ENCODE measurements around the gene RSPH1. TPM values are rescaled to one million over a fixed set of nuclear protein-coding genes. Genes with fewer than 3 reads are reported as not detected.

RSPH1 gene
- total and polyA plus RNA-seq, 4 donors = 0.09 to 0.17 (median 0.16) TPM; not detected in 1

DNA sequence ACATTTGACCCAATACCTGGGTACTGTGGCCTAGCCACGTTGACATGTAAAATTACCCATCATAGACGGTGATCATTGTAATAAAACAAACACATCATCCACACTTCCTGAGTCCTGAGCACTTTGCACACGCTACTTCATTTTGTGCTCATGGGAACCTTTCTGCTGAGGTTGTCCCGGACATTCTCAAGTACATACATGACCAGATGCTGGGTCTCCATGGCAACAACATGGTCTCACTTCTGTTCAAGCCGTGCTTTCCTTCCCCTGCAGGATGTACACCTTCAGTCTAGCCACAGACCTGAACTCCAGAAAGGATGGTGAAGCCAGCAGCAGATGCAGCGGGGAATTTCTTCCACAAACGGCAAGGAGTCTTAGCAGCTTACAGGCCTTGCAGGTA is 69.6 kb downstream of the RSPH1 start:
- no peak for DNase-seq (ENCODE audit: low spot score)

DNA sequence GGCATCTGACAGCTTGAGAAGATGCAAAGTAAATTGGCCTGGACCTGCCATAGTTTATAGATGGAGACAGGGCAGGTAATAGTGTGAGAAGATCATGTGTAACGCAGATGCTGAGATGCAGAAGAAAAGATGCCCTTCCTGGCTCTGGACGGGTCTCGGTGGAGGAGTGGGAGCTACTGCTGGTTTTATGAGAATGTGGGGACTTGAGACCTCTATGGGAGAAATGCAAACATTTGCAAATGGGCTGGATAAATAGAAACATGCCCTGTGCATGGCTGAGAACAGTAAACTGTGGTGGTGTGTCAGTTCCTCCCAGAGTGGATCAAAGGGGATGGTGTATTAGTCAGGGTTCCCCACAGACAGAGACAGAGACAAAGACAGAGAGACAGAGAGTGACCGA is 70.4 kb downstream of the RSPH1 start:
- TF ChIP-seq RAD21 (IDR thresholded peaks at IDR 0.05) (no peak), NR2F2 (IDR thresholded peaks at IDR 0.05) (no peak), SP1 (IDR thresholded peaks at IDR 0.05) (no peak), YY1 (IDR thresholded peaks at IDR 0.05) (no peak), TAF1 (conservative IDR thresholded peaks at IDR 0.05) (no peak)
- TF ChIP-seq, protein P1, sequence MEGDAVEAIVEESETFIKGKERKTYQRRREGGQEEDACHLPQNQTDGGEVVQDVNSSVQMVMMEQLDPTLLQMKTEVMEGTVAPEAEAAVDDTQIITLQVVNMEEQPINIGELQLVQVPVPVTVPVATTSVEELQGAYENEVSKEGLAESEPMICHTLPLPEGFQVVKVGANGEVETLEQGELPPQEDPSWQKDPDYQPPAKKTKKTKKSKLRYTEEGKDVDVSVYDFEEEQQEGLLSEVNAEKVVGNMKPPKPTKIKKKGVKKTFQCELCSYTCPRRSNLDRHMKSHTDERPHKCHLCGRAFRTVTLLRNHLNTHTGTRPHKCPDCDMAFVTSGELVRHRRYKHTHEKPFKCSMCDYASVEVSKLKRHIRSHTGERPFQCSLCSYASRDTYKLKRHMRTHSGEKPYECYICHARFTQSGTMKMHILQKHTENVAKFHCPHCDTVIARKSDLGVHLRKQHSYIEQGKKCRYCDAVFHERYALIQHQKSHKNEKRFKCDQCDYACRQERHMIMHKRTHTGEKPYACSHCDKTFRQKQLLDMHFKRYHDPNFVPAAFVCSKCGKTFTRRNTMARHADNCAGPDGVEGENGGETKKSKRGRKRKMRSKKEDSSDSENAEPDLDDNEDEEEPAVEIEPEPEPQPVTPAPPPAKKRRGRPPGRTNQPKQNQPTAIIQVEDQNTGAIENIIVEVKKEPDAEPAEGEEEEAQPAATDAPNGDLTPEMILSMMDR (IDR thresholded peaks at IDR 0.05; ENCODE audit: low read depth, low read length, missing input control) = no peak
- TF ChIP-seq, protein P2, sequence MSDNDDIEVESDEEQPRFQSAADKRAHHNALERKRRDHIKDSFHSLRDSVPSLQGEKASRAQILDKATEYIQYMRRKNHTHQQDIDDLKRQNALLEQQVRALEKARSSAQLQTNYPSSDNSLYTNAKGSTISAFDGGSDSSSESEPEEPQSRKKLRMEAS (IDR thresholded peaks at IDR 0.05) = no peak
- Histone ChIP-seq H3K36me3 (ENCODE audit: control insufficient read depth in 4 of 4, insufficient read depth in 3 of 4, low read depth in 1 of 4, low read length in 3 of 4) (no peaks in the 10 kb centered on the region), H3K27me3 (ENCODE audit: control insufficient read depth in 4 of 4, insufficient read depth in 4 of 4, low read length in 3 of 4) (no peaks in the 10 kb centered on the region), H3K9me3 (ENCODE audit: control insufficient read depth in 4 of 4, low read length in 3 of 4) (peaks cover 0 to 2% (median 0%) of the 10 kb centered on the region in 4 donors), H3K4me3 (ENCODE audit: low read depth in 1 of 3, low read length in 3 of 3) (no peak overlapping the region), H3K4me1 (ENCODE audit: control insufficient read depth in 4 of 4, insufficient read depth in 4 of 4, low read length in 3 of 4) (no peaks in the 10 kb centered on the region), H3K27ac (ENCODE audit: low read depth in 1 of 2, low read length in 2 of 2) (no peak overlapping the region), H3K9ac (ENCODE audit: low read depth in 1 of 2, low read length in 2 of 2) (no peak overlapping the region)
- DNase-seq (ENCODE audit: low spot score) = no peak
- 55% methylated on average over 4 of the region's 4 CpGs for WGBS

More for the DNA sequence above, 69.6 kb downstream of the RSPH1 start:
- no peaks in the 10 kb centered on the region for H3K36me3 ChIP-seq (ENCODE audit: control insufficient read depth in 4 of 4, insufficient read depth in 3 of 4, low read depth in 1 of 4, low read length in 3 of 4)
- no peak overlapping the region for H3K27ac ChIP-seq (ENCODE audit: low read depth in 1 of 2, low read length in 2 of 2)
- TF ChIP-seq HNF4A (conservative IDR thresholded peaks at IDR 0.05) = no peak
- TF ChIP-seq, protein P1 (IDR thresholded peaks at IDR 0.05; ENCODE audit: low read depth, low read length, missing input control) = peak; percentile 1
- no peaks in the 10 kb centered on the region for H3K27me3 ChIP-seq (ENCODE audit: control insufficient read depth in 4 of 4, insufficient read depth in 4 of 4, low read length in 3 of 4)
- H3K4me1 ChIP-seq (ENCODE audit: control insufficient read depth in 4 of 4, insufficient read depth in 4 of 4, low read length in 3 of 4) = no peaks in the 10 kb centered on the region
- no peak overlapping the region for H3K4me3 ChIP-seq (ENCODE audit: low read depth in 1 of 3, low read length in 3 of 3)
- H3K9me3 ChIP-seq (ENCODE audit: control insufficient read depth in 4 of 4, low read length in 3 of 4) = no peaks in the 10 kb centered on the region
- H3K9ac ChIP-seq (ENCODE audit: low read depth in 1 of 2, low read length in 2 of 2) = no peak overlapping the region
- WGBS = 85% methylated on average over 7 of the region's 7 CpGs

DNA sequence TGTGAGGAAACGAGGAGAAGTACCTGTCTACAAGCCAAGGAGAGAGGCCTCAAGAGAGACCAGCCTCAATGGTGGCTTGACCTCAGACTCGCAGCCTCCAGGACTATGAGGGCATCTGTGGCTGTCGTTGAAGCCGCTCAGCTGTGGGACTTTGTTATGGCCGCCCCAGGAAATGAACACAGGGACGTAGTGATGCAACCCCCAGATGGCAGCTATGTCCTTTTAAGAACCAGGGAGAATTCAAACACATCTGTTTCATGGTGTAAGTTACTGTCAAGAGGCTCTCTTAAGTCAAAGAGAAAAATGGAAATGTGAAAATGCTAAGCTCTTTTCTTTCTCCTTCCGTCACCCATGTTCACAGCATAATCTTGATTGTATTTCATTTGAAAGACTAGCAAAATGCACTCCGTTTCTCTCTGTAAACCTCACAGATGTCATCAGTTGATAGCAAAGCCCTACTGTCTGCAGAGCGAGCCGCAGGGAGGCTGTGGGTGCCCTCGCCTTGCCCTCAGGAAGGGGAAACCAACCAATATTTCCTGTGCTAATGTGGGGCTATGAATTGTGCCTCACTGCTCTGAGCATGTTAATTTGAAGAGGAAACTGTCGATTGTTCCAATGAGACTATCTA is 71.0 kb downstream of the RSPH1 start:
- no peaks in the 10 kb centered on the region for H3K36me3 ChIP-seq (ENCODE audit: control insufficient read depth in 4 of 4, insufficient read depth in 3 of 4, low read depth in 1 of 4, low read length in 3 of 4)
- H3K27ac ChIP-seq (ENCODE audit: low read depth in 1 of 2, low read length in 2 of 2) = peak overlapping the region in 1 of 2 donors; percentile 37
- H3K4me3 ChIP-seq (ENCODE audit: low read depth in 1 of 3, low read length in 3 of 3) = no peak overlapping the region
- DNase-seq (ENCODE audit: low spot score) = no peak
- H3K27me3 ChIP-seq (ENCODE audit: control insufficient read depth in 4 of 4, insufficient read depth in 4 of 4, low read length in 3 of 4) = no peaks in the 10 kb centered on the region
- no peaks in the 10 kb centered on the region for H3K4me1 ChIP-seq (ENCODE audit: control insufficient read depth in 4 of 4, insufficient read depth in 4 of 4, low read length in 3 of 4)
- no peak overlapping the region for H3K9ac ChIP-seq (ENCODE audit: low read depth in 1 of 2, low read length in 2 of 2)
- H3K9me3 ChIP-seq (ENCODE audit: control insufficient read depth in 4 of 4, low read length in 3 of 4) = peaks cover 0 to 2% (median 0%) of the 10 kb centered on the region in 4 donors
- 66% methylated on average over 12 of the region's 12 CpGs for WGBS
- TF ChIP-seq, protein P2 (IDR thresholded peaks at IDR 0.05) = no peak
- TF ChIP-seq SP1 (IDR thresholded peaks at IDR 0.05) (no peak), FOXA2 (IDR thresholded peaks at IDR 0.05) (no peak), HNF4G (IDR thresholded peaks at IDR 0.05) (no peak), FOXA1 (IDR thresholded peaks at IDR 0.05) (no peak), JUND (IDR thresholded peaks at IDR 0.05) (no peak), RAD21 (IDR thresholded peaks at IDR 0.05) (no peak), NR2F2 (IDR thresholded peaks at IDR 0.05) (no peak), TAF1 (conservative IDR thresholded peaks at IDR 0.05) (no peak), RXRA (IDR thresholded peaks at IDR 0.05) (no peak)
- TF ChIP-seq, protein P1 (IDR thresholded peaks at IDR 0.05; ENCODE audit: low read depth, low read length, missing input control) = no peak
- TF ChIP-seq, protein P3, sequence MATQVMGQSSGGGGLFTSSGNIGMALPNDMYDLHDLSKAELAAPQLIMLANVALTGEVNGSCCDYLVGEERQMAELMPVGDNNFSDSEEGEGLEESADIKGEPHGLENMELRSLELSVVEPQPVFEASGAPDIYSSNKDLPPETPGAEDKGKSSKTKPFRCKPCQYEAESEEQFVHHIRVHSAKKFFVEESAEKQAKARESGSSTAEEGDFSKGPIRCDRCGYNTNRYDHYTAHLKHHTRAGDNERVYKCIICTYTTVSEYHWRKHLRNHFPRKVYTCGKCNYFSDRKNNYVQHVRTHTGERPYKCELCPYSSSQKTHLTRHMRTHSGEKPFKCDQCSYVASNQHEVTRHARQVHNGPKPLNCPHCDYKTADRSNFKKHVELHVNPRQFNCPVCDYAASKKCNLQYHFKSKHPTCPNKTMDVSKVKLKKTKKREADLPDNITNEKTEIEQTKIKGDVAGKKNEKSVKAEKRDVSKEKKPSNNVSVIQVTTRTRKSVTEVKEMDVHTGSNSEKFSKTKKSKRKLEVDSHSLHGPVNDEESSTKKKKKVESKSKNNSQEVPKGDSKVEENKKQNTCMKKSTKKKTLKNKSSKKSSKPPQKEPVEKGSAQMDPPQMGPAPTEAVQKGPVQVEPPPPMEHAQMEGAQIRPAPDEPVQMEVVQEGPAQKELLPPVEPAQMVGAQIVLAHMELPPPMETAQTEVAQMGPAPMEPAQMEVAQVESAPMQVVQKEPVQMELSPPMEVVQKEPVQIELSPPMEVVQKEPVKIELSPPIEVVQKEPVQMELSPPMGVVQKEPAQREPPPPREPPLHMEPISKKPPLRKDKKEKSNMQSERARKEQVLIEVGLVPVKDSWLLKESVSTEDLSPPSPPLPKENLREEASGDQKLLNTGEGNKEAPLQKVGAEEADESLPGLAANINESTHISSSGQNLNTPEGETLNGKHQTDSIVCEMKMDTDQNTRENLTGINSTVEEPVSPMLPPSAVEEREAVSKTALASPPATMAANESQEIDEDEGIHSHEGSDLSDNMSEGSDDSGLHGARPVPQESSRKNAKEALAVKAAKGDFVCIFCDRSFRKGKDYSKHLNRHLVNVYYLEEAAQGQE (IDR thresholded peaks at IDR 0.05) = no peak
- TF ChIP-seq, protein P4, sequence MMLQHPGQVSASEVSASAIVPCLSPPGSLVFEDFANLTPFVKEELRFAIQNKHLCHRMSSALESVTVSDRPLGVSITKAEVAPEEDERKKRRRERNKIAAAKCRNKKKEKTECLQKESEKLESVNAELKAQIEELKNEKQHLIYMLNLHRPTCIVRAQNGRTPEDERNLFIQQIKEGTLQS (IDR thresholded peaks at IDR 0.05) = no peak
